ENCODE data around the gene EIF1. TPM values are rescaled to one million over a fixed set of nuclear protein-coding genes. Genes with fewer than 3 reads are reported as not detected.
"Not testable (repeated sequence)": the region's sequence is repeated elsewhere in the genome, so short reads cannot be mapped to it uniquely, and the experiment has no call there.

The EIF1 gene
- total RNA-seq, 2 donors from 2014 or later = 99.5 to 120 TPM

DNA sequence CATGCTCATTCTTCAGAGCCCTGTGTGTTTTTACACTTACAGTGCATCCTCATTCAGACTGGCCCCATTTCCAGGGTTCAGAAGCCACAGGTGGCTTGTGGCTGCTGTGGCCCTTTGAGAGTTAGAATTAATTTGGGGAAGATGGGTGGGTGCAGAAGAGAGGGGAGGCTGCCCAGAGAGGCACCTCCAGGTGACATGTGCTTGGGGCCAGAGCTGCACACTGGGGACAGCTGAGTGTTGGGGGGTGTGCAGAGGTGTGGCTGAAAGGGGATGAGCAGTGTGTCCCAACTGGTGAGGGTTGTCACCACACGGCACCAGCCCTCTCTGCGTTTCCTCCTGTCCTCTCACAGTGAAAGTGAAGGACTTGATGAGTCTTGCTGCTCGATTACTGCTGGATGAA is 6.9 kb upstream of the EIF1 start:
- H3K36me3 ChIP-seq (replicated peaks in 1 of 2; ENCODE audit: insufficient read depth in 1 of 2, low read depth in 2 of 2) = no peaks in the 10 kb centered on the region
- H3K9me3 ChIP-seq = no peaks in the 10 kb centered on the region
- H3K27me3 ChIP-seq = no peaks in the 10 kb centered on the region
- H3K4me1 ChIP-seq = peaks cover 7% of the 10 kb centered on the region
- DNase-seq (no peak), ATAC-seq (no peak)
- H3K4me3 ChIP-seq = no peak overlapping the region
- intact Hi-C loops (cut with DNase I) = no loop called here
- no peak overlapping the region for H3K27ac ChIP-seq
- TF ChIP-seq, protein P1, sequence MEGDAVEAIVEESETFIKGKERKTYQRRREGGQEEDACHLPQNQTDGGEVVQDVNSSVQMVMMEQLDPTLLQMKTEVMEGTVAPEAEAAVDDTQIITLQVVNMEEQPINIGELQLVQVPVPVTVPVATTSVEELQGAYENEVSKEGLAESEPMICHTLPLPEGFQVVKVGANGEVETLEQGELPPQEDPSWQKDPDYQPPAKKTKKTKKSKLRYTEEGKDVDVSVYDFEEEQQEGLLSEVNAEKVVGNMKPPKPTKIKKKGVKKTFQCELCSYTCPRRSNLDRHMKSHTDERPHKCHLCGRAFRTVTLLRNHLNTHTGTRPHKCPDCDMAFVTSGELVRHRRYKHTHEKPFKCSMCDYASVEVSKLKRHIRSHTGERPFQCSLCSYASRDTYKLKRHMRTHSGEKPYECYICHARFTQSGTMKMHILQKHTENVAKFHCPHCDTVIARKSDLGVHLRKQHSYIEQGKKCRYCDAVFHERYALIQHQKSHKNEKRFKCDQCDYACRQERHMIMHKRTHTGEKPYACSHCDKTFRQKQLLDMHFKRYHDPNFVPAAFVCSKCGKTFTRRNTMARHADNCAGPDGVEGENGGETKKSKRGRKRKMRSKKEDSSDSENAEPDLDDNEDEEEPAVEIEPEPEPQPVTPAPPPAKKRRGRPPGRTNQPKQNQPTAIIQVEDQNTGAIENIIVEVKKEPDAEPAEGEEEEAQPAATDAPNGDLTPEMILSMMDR (IDR thresholded peaks at IDR 0.05) = no peak
- no peak for TF ChIP-seq POLR2A (IDR thresholded peaks at IDR 0.05)
- 83 to 87% methylated on average over 3 of the region's 3 CpGs for WGBS, 2 donors

DNA sequence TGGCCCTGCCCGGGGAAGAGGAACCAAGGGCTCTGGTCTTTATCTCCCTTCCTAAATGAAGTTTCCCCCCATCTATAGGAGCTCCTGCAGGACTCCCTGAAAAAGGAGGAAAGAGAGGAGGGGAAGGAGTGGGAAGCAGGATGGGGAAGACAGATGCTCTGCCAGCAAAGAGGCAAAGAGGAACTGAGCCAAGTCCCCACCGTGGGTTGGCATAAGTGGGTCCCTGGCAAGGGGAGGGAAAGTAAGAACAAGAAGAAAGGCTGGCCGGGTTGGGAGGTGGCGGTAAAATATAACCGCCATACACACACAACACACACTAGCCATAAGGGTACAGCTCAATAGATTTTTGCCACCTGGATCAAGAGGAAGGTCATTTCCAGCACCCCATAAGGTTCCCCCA is 6.1 kb upstream of the EIF1 start:
- Histone ChIP-seq H3K36me3 (replicated peaks in 1 of 2; ENCODE audit: insufficient read depth in 1 of 2, low read depth in 2 of 2) (no peaks in the 10 kb centered on the region), H3K27ac (no peak overlapping the region), H3K4me3 (no peak overlapping the region), H3K9me3 (no peaks in the 10 kb centered on the region), H3K4me1 (peaks cover 5% of the 10 kb centered on the region), H3K27me3 (no peaks in the 10 kb centered on the region)
- TF ChIP-seq POLR2A (IDR thresholded peaks at IDR 0.05) = no peak
- TF ChIP-seq, protein P1 (IDR thresholded peaks at IDR 0.05) = no peak
- intact Hi-C loops (cut with DNase I) = no loop called here
- DNase-seq = no peak
- no peak for ATAC-seq
- 57 to 76% methylated on average over 5 of the region's 5 CpGs for WGBS, 2 donors

DNA sequence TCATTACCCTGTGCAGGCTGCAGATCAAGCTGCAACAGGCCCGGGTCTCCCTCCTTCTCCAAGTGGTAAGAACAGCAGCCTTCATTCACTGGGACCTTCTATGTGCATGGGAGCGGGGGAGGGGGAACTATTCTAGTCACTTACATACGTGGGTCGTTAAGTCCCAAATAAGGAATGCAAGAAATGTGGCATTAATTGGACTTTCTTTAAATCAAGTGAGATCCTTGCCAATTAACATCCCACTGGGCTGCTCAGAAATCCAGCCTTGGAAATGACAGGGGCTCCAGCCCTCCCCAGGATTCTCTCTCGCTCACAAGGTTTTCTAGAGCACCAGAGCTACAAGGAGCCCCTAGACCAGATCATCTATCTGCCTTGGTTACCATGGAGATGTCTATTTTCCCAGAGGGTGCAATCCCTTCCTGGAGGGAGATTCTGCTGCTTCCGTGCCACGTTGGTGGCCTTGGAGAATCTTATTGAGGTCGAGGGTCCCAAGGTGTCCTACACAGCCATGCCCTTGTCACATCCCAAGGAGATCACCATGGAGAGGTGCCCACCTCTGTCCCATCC is 5.2 kb upstream of the EIF1 start:
- Histone ChIP-seq H3K27ac (no peak overlapping the region), H3K9me3 (no peaks in the 10 kb centered on the region), H3K4me1 (peaks cover 13% of the 10 kb centered on the region), H3K36me3 (replicated peaks in 1 of 2; ENCODE audit: insufficient read depth in 1 of 2, low read depth in 2 of 2) (no peaks in the 10 kb centered on the region), H3K4me3 (no peak overlapping the region), H3K27me3 (no peaks in the 10 kb centered on the region)
- 67 to 79% methylated on average over 8 of the region's 8 CpGs for WGBS, 2 donors
- intact Hi-C loops (cut with DNase I) = no loop called here
- DNase-seq (no peak), ATAC-seq (no peak)
- TF ChIP-seq, protein P1 (IDR thresholded peaks at IDR 0.05) = no peak
- no peak for TF ChIP-seq POLR2A (IDR thresholded peaks at IDR 0.05)

DNA sequence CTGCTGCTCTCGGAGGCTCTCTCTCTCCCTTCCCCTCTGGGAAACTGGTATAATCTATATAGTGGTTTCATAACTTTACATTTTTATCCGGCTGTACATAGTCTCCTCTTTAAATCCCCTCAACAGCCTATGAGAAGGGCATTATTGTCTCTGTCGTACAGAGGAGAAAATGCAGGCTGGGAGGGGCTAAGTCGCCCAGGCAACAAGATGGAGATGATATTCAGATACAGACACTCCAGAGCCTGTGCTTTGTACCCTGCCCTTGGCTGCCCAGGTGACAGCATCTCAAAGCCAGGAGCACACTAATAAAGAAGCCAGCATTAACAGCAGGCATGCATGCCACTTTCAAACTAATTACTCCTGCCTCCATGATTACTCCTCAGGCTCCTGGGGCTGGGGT is 4.7 kb upstream of the EIF1 start:
- DNase-seq (no peak), ATAC-seq (no peak)
- TF ChIP-seq POLR2A (IDR thresholded peaks at IDR 0.05) = no peak
- TF ChIP-seq, protein P1 (IDR thresholded peaks at IDR 0.05) = no peak
- 54 to 70% methylated on average over 4 of the region's 4 CpGs for WGBS, 2 donors
- intact Hi-C loops (cut with DNase I) = no loop called here
- Histone ChIP-seq H3K9me3 (no peaks in the 10 kb centered on the region), H3K27ac (no peak overlapping the region), H3K36me3 (replicated peaks in 1 of 2; ENCODE audit: insufficient read depth in 1 of 2, low read depth in 2 of 2) (no peaks in the 10 kb centered on the region), H3K4me3 (no peak overlapping the region), H3K27me3 (no peaks in the 10 kb centered on the region), H3K4me1 (peaks cover 13% of the 10 kb centered on the region)

DNA sequence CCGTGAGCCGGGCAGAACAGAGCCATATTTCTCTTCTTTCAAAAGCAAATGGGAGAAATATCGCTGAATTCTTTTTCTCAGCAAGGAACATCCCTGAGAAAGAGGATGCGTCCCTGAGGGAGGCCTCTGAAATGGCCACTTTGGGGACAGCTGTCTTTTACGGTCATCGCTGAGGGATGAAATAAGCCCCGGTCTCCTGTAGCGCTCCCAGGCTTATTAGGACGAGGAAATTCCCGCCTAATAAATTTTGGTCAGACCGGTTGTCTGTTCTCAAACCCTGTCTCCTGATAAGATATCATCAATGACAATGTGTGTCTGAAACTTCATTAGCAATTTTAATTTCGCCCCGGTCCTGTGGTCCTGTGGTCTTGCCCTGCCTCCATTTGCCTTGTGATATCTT is 2.9 kb upstream of the EIF1 start:
- intact Hi-C loops (cut with DNase I) = not testable (repeated sequence)

More for the DNA sequence above, 2.9 kb upstream of the EIF1 start:
- Histone ChIP-seq H3K4me1 (peaks cover 23% of the 10 kb centered on the region), H3K36me3 (replicated peaks in 1 of 2; ENCODE audit: insufficient read depth in 1 of 2, low read depth in 2 of 2) (peaks cover 10 to 12% of the 10 kb centered on the region in 2 donors)
- H3K27ac ChIP-seq, H3K27me3 ChIP-seq, DNase-seq, H3K9me3 ChIP-seq, H3K4me3 ChIP-seq, ATAC-seq: not testable (repeated sequence)
- 96% methylated on average over 13 of the region's 13 CpGs for WGBS, 2 donors
